Measurements from ENCODE around the gene SESN1.

DNA sequence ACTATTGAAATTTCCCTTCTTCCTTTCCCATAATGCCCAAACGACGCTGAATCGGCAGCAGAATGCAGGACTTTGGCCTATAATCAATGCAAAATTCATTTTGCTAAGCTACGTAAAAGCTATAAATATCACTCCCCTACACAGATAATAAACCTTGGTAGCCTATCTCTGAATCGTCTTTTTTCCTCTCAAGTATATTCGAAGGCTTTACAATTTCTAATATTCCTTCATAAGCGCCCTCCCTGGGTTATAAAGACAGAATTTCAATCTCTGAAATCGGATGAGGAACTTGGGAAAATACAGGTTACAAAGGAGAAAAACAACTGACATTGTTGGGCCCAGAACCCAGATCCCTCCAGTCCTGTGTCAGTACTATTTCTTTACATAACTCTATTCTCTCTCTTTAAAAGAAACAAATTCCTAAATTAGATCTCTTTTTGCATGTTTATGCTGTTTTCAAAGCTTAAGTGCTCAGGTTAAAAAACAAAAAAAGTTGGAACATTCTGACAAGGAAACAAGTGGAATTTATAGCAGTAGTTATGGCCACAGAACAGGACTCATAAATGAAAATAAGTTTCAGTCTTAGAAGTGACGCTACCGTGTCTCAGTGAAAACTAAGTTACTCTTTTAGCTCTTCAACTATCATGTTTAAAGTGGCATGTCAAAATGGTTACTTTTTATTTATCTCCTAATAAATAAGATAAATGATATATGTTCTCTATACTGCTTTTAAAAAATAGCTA is 84.5 kb downstream of the SESN1 start:
- no peak for TF ChIP-seq POLR2A (IDR thresholded peaks at IDR 0.05; ENCODE audit: low read depth, low read length)
- TF ChIP-seq POLR2AphosphoS5 (IDR thresholded peaks at IDR 0.05; ENCODE audit: low read depth, low read length): no peak
- TF ChIP-seq PAX5 (IDR thresholded peaks at IDR 0.05; ENCODE audit: insufficient read depth, low read length, severe bottlenecking): no peak
- TF ChIP-seq TAF1 (IDR thresholded peaks at IDR 0.05; ENCODE audit: low read depth, low read length): no peak

Measured in GM12891 (cell line).